NCI-H1092 treated with DMSO at 0.1 percent for 48 hours (cell line): ENCODE data around the gene KLRC4.
"Not testable (repeated sequence)": the region's sequence is repeated elsewhere in the genome, so short reads cannot be mapped to it uniquely, and the experiment has no call there.

Experiments used
- DNase-seq: peaks from one replicate; lab custom pipeline; 2025; lab: John Stamatoyannopoulos, UW

Gene KLRC4

GRCh38 chr12:10397296-10397695 lies 12.3 kb downstream of the KLRC4 start:
- DNase-seq = no peak

DNA sequence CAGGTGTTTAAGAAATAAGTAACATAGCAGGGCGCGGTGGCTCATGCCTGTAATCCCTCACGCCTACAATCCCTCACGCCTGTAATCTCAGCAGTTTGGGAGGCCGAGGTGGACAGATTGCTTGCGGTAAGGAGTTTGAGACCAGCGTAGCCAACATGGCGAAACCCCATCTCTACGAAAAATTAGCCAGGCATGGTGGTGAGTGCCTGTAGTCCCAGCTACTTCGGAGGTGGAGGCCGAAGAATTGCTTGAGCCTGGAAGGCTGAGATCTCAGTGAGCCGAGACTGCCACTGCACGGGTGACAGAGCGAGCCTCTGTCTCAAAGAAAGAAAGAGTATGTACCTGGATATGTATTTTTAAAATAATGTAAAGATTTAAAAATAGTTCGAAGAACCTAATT lies 13.4 kb downstream of the KLRC4 start:
- DNase-seq = not testable (repeated sequence)

- no peak for DNase-seq
Observed at GRCh38 chr12:10395390-10395998, 14.1 kb downstream of the KLRC4 start.

- not testable (repeated sequence) for DNase-seq
Observed at GRCh38 chr12:10394531-10395152, 14.9 kb downstream of the KLRC4 start.

DNA sequence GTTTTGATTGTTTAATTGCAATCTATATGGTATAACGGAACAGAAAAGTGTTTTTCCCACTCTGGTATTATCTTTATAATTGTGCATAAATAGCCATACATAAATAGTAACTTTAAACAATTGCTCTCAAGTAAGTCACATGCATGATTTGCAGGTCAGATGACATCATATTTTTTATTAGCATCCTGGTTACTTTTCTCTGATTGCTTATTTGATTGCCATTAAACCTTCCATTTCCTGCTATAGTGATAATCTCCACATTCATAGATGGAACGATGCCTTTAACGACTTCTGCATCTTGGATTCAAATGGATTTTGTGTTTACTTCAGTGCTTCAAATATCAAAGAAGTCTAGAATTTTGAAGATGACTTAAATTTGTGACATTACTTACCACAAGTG lies 16.3 kb downstream of the KLRC4 start:
- no peak for DNase-seq

GRCh38 chr12:10392394-10392930 lies 17.1 kb downstream of the KLRC4 start:
- peak; percentile 75 for DNase-seq

- not testable (repeated sequence) for DNase-seq
Observed at GRCh38 chr12:10390991-10391390, 18.6 kb downstream of the KLRC4 start.

GRCh38 chr12:10389904-10390303 lies 19.7 kb downstream of the KLRC4 start, which contains the start of gene KLRK1:
TSS of gene KLRK1 (minus strand) at chr12:10390041. CDS start at chr12:10388810, 1,231 bp downstream.
- no peak for DNase-seq

DNA sequence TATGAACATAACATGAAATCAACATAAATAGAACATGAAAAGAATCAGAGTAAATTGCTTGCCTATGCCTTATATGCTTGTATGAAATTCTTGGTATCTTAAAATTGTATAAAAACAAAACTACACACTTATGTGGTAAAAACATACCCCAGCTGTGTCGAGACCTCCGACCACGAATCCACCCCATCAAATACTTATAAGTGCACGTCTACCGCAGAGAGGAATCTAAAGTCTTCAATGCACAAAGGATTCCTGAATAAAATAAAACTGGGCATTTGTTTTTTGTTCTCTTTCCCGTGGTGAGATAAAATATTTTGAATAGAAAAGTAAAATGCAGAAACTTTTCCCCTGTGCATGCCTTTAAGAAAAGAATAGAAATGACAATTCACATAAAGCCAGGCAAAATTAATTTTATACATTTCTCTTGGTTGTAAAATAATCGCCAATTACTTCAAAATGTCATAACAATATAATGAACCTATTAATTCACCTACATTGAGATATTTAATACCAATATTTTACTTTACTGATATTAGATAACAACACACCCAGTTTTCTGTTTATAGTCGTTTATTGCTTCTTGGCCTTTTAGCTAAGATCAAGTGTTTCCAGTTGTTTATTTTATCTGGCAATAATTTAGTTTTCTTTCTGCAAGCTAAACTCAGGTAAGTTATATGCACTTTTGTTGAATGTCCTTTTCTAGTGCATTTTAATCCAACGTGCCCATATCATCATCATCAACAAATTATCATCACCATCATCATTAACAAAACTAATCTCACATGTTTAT lies 20.7 kb downstream of the KLRC4 start:
- no peak for DNase-seq

GRCh38 chr12:10387498-10387897 lies 22.1 kb downstream of the KLRC4 start:
- not testable (repeated sequence) for DNase-seq

DNA sequence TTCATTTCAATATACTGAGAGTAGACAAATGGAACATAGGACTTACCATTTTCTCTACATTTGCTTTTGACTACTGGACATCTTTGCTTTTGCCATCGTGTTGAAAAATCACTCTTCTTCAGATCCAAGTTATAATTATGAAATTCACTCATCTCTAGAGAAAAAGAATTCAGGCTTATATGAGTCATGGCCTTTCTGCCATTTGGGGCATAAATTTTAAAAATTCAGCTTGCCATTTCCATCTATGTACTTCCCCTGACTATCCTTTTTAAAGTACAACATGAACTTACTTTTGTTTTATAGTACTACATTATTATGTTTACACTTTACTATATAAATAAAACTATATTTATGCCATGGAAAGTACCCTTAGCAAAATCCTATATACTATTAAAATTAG lies 22.7 kb downstream of the KLRC4 start:
- DNase-seq = no peak

DNA sequence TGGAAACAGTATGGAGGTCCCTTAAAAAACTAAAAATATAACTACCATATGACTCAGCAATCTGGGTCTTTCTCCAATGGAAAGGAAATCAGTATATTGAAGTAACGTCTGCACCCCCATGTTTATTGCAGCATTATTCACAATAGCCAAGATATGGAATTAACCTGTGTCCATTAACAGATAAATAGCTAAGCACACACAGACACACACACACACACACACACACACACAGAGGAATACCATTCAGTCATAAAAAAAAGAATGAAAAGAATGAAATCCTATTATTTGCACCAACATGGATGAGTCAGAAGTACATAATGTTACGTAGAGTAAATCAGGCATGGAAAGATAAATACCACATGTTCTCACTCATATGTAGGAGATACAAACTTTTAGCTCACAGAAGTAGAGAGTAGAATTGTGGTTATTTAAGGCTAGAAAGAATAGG lies 24.4 kb downstream of the KLRC4 start:
- DNase-seq = no peak

DNA sequence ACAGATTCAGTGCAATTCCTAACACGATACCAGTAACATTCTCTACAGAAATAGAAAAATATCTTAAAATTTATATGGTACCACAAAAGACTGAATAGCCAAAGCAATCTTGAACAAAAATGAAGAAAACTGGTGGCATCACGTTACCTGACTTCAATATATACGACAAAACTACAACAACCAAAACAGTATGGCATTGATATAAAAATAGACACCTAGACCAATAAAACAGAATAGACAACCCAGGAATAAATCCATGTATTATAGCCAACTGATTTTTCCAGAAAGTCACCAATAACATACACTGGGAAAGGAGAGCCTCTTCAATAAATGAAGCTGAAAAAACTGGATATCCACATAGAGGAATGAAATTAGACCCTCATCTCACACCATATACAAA lies 25.4 kb downstream of the KLRC4 start:
- DNase-seq = no peak

GRCh38 chr12:10381928-10382628 lies 27.5 kb downstream of the KLRC4 start:
- DNase-seq = no peak

- not testable (repeated sequence) for DNase-seq
Observed at GRCh38 chr12:10378737-10379136, 30.8 kb downstream of the KLRC4 start.

GRCh38 chr12:10374624-10375018 lies 34.9 kb downstream of the KLRC4 start:
- no peak for DNase-seq

- DNase-seq = no peak
Observed at GRCh38 chr12:10372559-10372958, 37.0 kb downstream of the KLRC4 start.

- not testable (repeated sequence) for DNase-seq
Observed at GRCh38 chr12:10371893-10372535, 37.5 kb downstream of the KLRC4 start.

DNA sequence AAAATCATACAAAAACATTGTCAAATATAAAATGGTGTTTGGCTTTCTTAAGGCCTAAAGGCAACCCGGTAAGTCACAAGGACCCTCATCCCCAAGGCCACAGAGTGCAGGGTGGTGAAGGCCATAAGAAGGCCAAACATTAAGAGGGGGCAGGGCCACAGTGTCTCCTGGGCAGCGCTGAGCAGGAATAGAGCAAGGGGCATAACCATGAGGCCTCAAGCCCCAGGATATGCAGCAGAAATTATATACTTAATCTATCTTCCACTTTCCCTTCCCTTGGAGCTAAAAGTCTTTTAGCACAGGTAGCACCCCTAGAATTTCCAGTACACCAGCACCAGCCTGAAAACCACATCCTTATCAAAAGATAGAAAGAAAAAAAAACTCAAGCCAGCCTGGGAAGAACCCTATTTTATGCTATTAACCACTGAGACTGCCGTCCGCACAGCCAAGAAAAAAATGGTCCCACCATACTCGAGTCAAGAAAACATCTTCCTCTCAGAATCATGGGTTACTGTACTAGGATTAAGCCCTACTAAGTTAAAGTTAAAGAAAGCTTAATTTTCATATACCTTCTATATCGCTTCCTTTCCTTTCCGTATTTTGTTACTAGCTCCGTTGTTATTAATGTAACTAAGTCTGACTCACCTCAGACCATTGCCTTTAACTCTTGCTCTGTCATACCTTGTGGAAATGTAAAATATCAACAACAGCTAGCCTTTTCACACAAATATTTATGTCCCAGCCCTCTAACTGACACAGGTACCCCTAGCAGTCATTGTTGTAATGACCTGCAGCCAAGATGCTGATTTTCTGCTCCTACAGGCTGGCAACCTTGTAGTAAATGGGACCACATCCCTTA lies 39.8 kb downstream of the KLRC4 start:
- DNase-seq = no peak
